ENCODE results near the gene DNHD1.
"Not testable (repeated sequence)": the region's sequence is repeated elsewhere in the genome, so short reads cannot be mapped to it uniquely, and the experiment has no call there.

DNHD1 gene

GRCh38 chr11:6481924-6482275, 15.2 kb upstream of the DNHD1 start:
- no peak for DNase-seq

- DNase-seq: no peak
Measured at GRCh38 chr11:6482441-6482840, 14.6 kb upstream of the DNHD1 start.

GRCh38 chr11:6483015-6483414, 14.1 kb upstream of the DNHD1 start:
- DNase-seq: no peak

- no peak for DNase-seq
Measured at GRCh38 chr11:6485661-6486060, 11.4 kb upstream of the DNHD1 start.

- no peak for DNase-seq
Measured at GRCh38 chr11:6486256-6486655, 10.8 kb upstream of the DNHD1 start.

- DNase-seq: no peak
Measured at GRCh38 chr11:6486938-6487337, 10.1 kb upstream of the DNHD1 start.

GRCh38 chr11:6488342-6488741, 8.7 kb upstream of the DNHD1 start:
- DNase-seq: no peak

GRCh38 chr11:6488821-6489220, 8.3 kb upstream of the DNHD1 start:
- DNase-seq: no peak

- DNase-seq: no peak
Measured at GRCh38 chr11:6489306-6489705, 7.8 kb upstream of the DNHD1 start.

- DNase-seq: no peak
Measured at GRCh38 chr11:6498121-6498520, 1.0 kb downstream of the DNHD1 start.

- no peak for DNase-seq
Measured at GRCh38 chr11:6498544-6498943, 1.5 kb downstream of the DNHD1 start.

- DNase-seq: no peak
Measured at GRCh38 chr11:6502382-6502781, 5.3 kb downstream of the DNHD1 start.

GRCh38 chr11:6504166-6504565, 7.1 kb downstream of the DNHD1 start:
- no peak for DNase-seq

GRCh38 chr11:6505577-6506240, 8.6 kb downstream of the DNHD1 start:
- DNase-seq: no peak

GRCh38 chr11:6516865-6517264, 19.8 kb downstream of the DNHD1 start:
- no peak for DNase-seq

- DNase-seq: no peak
Measured at GRCh38 chr11:6520265-6520664, 23.2 kb downstream of the DNHD1 start.

- not testable (repeated sequence) for DNase-seq
Measured at GRCh38 chr11:6521946-6522345, 24.9 kb downstream of the DNHD1 start.

- no peak for DNase-seq
Measured at GRCh38 chr11:6523253-6523652, 26.2 kb downstream of the DNHD1 start.

GRCh38 chr11:6526411-6527135, 29.5 kb downstream of the DNHD1 start:
- no peak for DNase-seq

GRCh38 chr11:6529266-6529665, 32.2 kb downstream of the DNHD1 start:
- no peak for DNase-seq

GRCh38 chr11:6530848-6531247, 33.8 kb downstream of the DNHD1 start:
- no peak for DNase-seq

- DNase-seq: peak; percentile 19
Measured at GRCh38 chr11:6531267-6531752, 34.2 kb downstream of the DNHD1 start.

GRCh38 chr11:6538456-6538855, 41.4 kb downstream of the DNHD1 start:
- no peak for DNase-seq

- DNase-seq: no peak
Measured at GRCh38 chr11:6538945-6539344, 41.9 kb downstream of the DNHD1 start.

Data from NCI-H187 treated with DMSO at 0.1 percent for 48 hours (cell line).